Measurements from ENCODE around the gene SSBP2. TPM values are rescaled to one million over a fixed set of nuclear protein-coding genes. Genes with fewer than 3 reads are reported as not detected.

The SSBP2 gene
- total RNA-seq, 2 donors from 2014 or later: 18.1 to 31.4 TPM

- Histone ChIP-seq H3K36me3 (replicated peaks in 1 of 2; ENCODE audit: insufficient read depth in 1 of 2, low read depth in 2 of 2) (no peaks in the 10 kb centered on the region), H3K4me3 (no peak overlapping the region), H3K9me3 (no peaks in the 10 kb centered on the region), H3K4me1 (no peaks in the 10 kb centered on the region), H3K27ac (no peak overlapping the region), H3K27me3 (no peaks in the 10 kb centered on the region)
- DNase-seq: no peak
- 55 to 65% methylated on average over 1 of the region's 1 CpG for WGBS, 2 donors
- ATAC-seq: no peak
- TF ChIP-seq POLR2A (IDR thresholded peaks at IDR 0.05) (no peak), CTCF (IDR thresholded peaks at IDR 0.05) (no peak)
- intact Hi-C loops (cut with DNase I): no loop called here
Measured at GRCh38 chr5:81553567-81554212, 197.2 kb downstream of the SSBP2 start.

- WGBS, 2 donors: 61 to 68% methylated on average over 2 of the region's 2 CpGs
- Histone ChIP-seq H3K9me3 (no peaks in the 10 kb centered on the region), H3K36me3 (replicated peaks in 1 of 2; ENCODE audit: insufficient read depth in 1 of 2, low read depth in 2 of 2) (no peaks in the 10 kb centered on the region), H3K27ac (no peak overlapping the region), H3K27me3 (no peaks in the 10 kb centered on the region), H3K4me3 (no peak overlapping the region), H3K4me1 (no peaks in the 10 kb centered on the region)
- intact Hi-C loops (cut with DNase I): no loop called here
- ATAC-seq (no peak), DNase-seq (no peak)
- TF ChIP-seq CTCF (IDR thresholded peaks at IDR 0.05): no peak
- TF ChIP-seq POLR2A (IDR thresholded peaks at IDR 0.05): no peak
Measured at GRCh38 chr5:81552852-81553566, 197.9 kb downstream of the SSBP2 start.

- no peaks in the 10 kb centered on the region for H3K27me3 ChIP-seq
- no peak overlapping the region for H3K4me3 ChIP-seq
- 95 to 96% methylated on average over 7 of the region's 7 CpGs for WGBS, 2 donors
- no peak for DNase-seq
- peaks cover 4% of the 10 kb centered on the region for H3K4me1 ChIP-seq
- intact Hi-C loops (cut with DNase I): no loop called here
- H3K36me3 ChIP-seq (replicated peaks in 1 of 2; ENCODE audit: insufficient read depth in 1 of 2, low read depth in 2 of 2): no peaks in the 10 kb centered on the region
- H3K27ac ChIP-seq: no peak overlapping the region
- H3K9me3 ChIP-seq: no peaks in the 10 kb centered on the region
- no peak for TF ChIP-seq POLR2A (IDR thresholded peaks at IDR 0.05)
- TF ChIP-seq CTCF (IDR thresholded peaks at IDR 0.05): no peak
- no peak for ATAC-seq
Measured at GRCh38 chr5:81549123-81549522, 201.8 kb downstream of the SSBP2 start.

GRCh38 chr5:81547001-81547400 is 203.9 kb downstream of the SSBP2 start:
- Histone ChIP-seq H3K4me1 (peaks cover 4% of the 10 kb centered on the region), H3K9me3 (no peaks in the 10 kb centered on the region), H3K36me3 (replicated peaks in 1 of 2; ENCODE audit: insufficient read depth in 1 of 2, low read depth in 2 of 2) (no peaks in the 10 kb centered on the region), H3K27me3 (no peaks in the 10 kb centered on the region), H3K4me3 (no peak overlapping the region), H3K27ac (no peak overlapping the region)
- ATAC-seq (no peak), DNase-seq (no peak)
- TF ChIP-seq CTCF (IDR thresholded peaks at IDR 0.05) (no peak), POLR2A (IDR thresholded peaks at IDR 0.05) (no peak)
- 98 to 100% methylated on average over 3 of the region's 3 CpGs for WGBS, 2 donors
- intact Hi-C loops (cut with DNase I): no loop called here

- Histone ChIP-seq H3K27ac (no peak overlapping the region), H3K4me1 (peaks cover 4% of the 10 kb centered on the region), H3K9me3 (no peaks in the 10 kb centered on the region), H3K4me3 (no peak overlapping the region), H3K27me3 (no peaks in the 10 kb centered on the region), H3K36me3 (replicated peaks in 1 of 2; ENCODE audit: insufficient read depth in 1 of 2, low read depth in 2 of 2) (no peaks in the 10 kb centered on the region)
- no peak for DNase-seq
- intact Hi-C loops (cut with DNase I): no loop called here
- TF ChIP-seq POLR2A (IDR thresholded peaks at IDR 0.05) (no peak), CTCF (IDR thresholded peaks at IDR 0.05) (no peak)
- ATAC-seq: no peak
Measured at GRCh38 chr5:81545911-81546310, 205.0 kb downstream of the SSBP2 start.
